ENCODE measurements around the gene EIF2B2. TPM values are rescaled to one million over a fixed set of nuclear protein-coding genes. Genes with fewer than 3 reads are reported as not detected.

Gene EIF2B2
- 10 to 100 TPM; 61.2 to 69.4 (median 66.0) TPM for total RNA-seq

- Mint-ChIP-seq H3K9me3 (no peaks in the 10 kb centered on the region), H3K4me1 (ENCODE audit: low read depth) (peaks cover 39% of the 10 kb centered on the region), H3K36me3 (ENCODE audit: insufficient read depth) (peaks cover 27% of the 10 kb centered on the region), H3K27me3 (ENCODE audit: low read depth) (no peaks in the 10 kb centered on the region), H3K4me3 (peak within 1 kb of the TSS; percentile 96)
- peak; percentile 96 for DNase-seq
- ATAC-seq, result peak; percentile 98
Measured at GRCh38 chr14:75002392-75003249, at the start of gene EIF2B2. Gene EIF2B2 (plus strand): TSS chr14:75002921. CDS start chr14:75002991, 70 bp downstream.

DNA sequence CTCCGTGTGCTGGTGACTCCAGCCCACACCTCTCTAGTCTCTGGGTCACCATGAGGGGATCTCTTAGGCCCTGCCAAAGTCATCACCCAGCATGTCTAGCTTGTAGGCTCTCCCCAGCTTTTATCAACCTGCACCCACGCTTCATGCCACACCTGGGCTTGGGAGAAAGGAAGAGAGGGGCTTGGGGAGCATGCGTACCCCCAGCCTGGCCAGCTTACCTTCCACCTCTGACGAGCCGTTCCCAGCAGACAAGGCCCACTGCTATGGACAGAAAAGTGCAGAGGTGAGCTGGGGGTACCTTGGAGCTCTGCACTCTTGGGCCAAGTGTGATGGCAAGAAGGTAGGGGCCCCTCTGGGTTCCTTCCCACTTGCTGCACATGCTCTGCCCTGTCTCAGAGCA lies 49.0 kb upstream of the EIF2B2 start:
- Mint-ChIP-seq H3K4me1 (ENCODE audit: low read depth) (no peaks in the 10 kb centered on the region), H3K27me3 (ENCODE audit: low read depth) (peaks cover 8% of the 10 kb centered on the region), H3K36me3 (ENCODE audit: insufficient read depth) (no peaks in the 10 kb centered on the region), H3K9me3 (no peaks in the 10 kb centered on the region), H3K4me3 (no peak overlapping the region)
- DNase-seq (no peak), ATAC-seq (no peak)

GRCh38 chr14:74954232-74954946 lies 48.3 kb upstream of the EIF2B2 start:
- H3K9me3 Mint-ChIP-seq, result no peaks in the 10 kb centered on the region
- peaks cover 8% of the 10 kb centered on the region for H3K27me3 Mint-ChIP-seq (ENCODE audit: low read depth)
- no peaks in the 10 kb centered on the region for H3K36me3 Mint-ChIP-seq (ENCODE audit: insufficient read depth)
- DNase-seq (no peak), ATAC-seq (no peak)
- no peaks in the 10 kb centered on the region for H3K4me1 Mint-ChIP-seq (ENCODE audit: low read depth)
- H3K4me3 Mint-ChIP-seq, result no peak overlapping the region

- no peak overlapping the region for H3K4me3 Mint-ChIP-seq
Measured at GRCh38 chr14:74954947-74955228, 47.8 kb upstream of the EIF2B2 start.

GRCh38 chr14:74955229-74956026 lies 47.3 kb upstream of the EIF2B2 start, which contains the start of gene PGF:
Gene PGF (minus strand): TSS chr14:74955597. CDS start chr14:74955242, 355 bp downstream.
- Mint-ChIP-seq H3K9me3 (no peaks in the 10 kb centered on the region), H3K4me3 (peak within 1 kb of the TSS; percentile 42), H3K27me3 (ENCODE audit: low read depth) (peaks cover 8% of the 10 kb centered on the region), H3K36me3 (ENCODE audit: insufficient read depth) (no peaks in the 10 kb centered on the region), H3K4me1 (ENCODE audit: low read depth) (no peaks in the 10 kb centered on the region)
- DNase-seq, result no peak
- peak; percentile 71 to 73 for ATAC-seq

More at GRCh38 chr14:74954947-74955228, 47.8 kb upstream of the EIF2B2 start:
- H3K36me3 Mint-ChIP-seq (ENCODE audit: insufficient read depth), result no peaks in the 10 kb centered on the region
- DNase-seq (no peak), ATAC-seq (no peak)
- no peaks in the 10 kb centered on the region for H3K9me3 Mint-ChIP-seq
- H3K27me3 Mint-ChIP-seq (ENCODE audit: low read depth), result peaks cover 8% of the 10 kb centered on the region
- no peaks in the 10 kb centered on the region for H3K4me1 Mint-ChIP-seq (ENCODE audit: low read depth)

- H3K4me3 Mint-ChIP-seq, result peak overlapping the region; percentile 22
- ATAC-seq, result no peak
- no peaks in the 10 kb centered on the region for H3K9me3 Mint-ChIP-seq
- H3K4me1 Mint-ChIP-seq (ENCODE audit: low read depth), result no peaks in the 10 kb centered on the region
- peaks cover 8% of the 10 kb centered on the region for H3K27me3 Mint-ChIP-seq (ENCODE audit: low read depth)
- H3K36me3 Mint-ChIP-seq (ENCODE audit: insufficient read depth), result no peaks in the 10 kb centered on the region
- no peak for DNase-seq
Measured at GRCh38 chr14:74956027-74956279, 46.8 kb upstream of the EIF2B2 start.

- no peak for ATAC-seq
- no peaks in the 10 kb centered on the region for H3K9me3 Mint-ChIP-seq
- H3K36me3 Mint-ChIP-seq (ENCODE audit: insufficient read depth), result no peaks in the 10 kb centered on the region
- DNase-seq, result no peak
- no peaks in the 10 kb centered on the region for H3K4me1 Mint-ChIP-seq (ENCODE audit: low read depth)
- peaks cover 8% of the 10 kb centered on the region for H3K27me3 Mint-ChIP-seq (ENCODE audit: low read depth)
- no peak overlapping the region for H3K4me3 Mint-ChIP-seq
Measured at GRCh38 chr14:74956280-74957072, 46.2 kb upstream of the EIF2B2 start.

- Mint-ChIP-seq H3K36me3 (ENCODE audit: insufficient read depth) (no peaks in the 10 kb centered on the region), H3K27me3 (ENCODE audit: low read depth) (peaks cover 5% of the 10 kb centered on the region), H3K9me3 (no peaks in the 10 kb centered on the region), H3K4me3 (no peak overlapping the region), H3K4me1 (ENCODE audit: low read depth) (no peaks in the 10 kb centered on the region)
- no peak for DNase-seq
- ATAC-seq, result no peak
Measured at GRCh38 chr14:74959596-74960180, 43.0 kb upstream of the EIF2B2 start.

DNA sequence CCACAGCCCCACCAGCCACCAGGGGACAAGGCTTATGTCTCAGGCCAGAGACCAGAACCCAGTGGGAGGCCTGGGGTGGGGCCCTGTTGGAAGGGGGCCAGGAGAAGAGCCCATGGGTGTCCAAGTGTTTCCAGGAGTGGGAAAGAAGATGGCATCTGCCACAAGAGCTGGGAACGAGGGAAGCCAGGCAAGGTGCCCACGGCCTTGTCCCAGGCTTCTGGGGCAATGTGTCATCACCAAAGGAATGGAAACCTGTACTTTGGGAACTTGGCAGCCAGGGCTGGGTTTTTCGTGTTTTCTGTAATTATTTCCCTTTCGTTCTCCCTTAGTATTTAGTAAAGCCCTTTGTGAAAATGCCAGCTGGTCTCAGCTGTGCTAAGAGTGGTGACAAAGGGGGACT lies 42.0 kb upstream of the EIF2B2 start:
- ATAC-seq, result no peak
- Mint-ChIP-seq H3K4me1 (ENCODE audit: low read depth) (no peaks in the 10 kb centered on the region), H3K4me3 (no peak overlapping the region), H3K27me3 (ENCODE audit: low read depth) (peaks cover 5% of the 10 kb centered on the region), H3K9me3 (no peaks in the 10 kb centered on the region), H3K36me3 (ENCODE audit: insufficient read depth) (no peaks in the 10 kb centered on the region)
- DNase-seq, result no peak

DNA sequence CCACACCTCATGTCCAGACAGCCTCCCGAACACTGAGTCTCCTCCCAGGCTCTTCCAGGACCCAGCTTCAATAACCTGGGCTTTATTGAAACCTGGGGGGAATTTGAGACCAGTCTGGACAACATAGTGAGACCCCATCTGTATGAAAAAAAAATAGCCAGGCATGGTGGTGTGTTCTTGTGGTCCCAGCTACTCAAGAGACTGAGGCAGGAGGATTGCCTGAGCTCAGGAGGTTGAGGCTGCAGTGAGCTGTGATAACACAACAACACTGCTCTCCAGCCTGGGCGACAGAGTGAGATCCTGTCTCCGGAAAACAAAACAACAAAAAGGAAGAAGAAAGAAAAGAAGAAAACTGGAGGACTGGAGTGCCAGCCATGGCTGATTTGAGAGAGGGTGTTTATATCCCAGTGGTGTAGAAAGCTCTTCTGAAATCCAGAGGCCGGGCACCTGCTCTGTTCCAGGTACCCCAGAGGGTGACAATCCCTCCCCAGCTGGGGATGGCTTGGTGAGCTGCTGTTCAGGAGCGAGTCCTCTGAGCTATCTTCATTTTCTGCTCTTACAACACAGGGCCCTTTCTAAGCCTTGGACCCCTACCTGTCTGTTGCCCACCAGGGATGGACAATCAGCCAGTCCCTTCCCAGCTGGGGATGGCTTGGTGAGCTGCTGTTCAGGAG lies 41.3 kb upstream of the EIF2B2 start:
- Mint-ChIP-seq H3K27me3 (ENCODE audit: low read depth) (peaks cover 5% of the 10 kb centered on the region), H3K4me1 (ENCODE audit: low read depth) (no peaks in the 10 kb centered on the region), H3K4me3 (no peak overlapping the region), H3K36me3 (ENCODE audit: insufficient read depth) (no peaks in the 10 kb centered on the region), H3K9me3 (no peaks in the 10 kb centered on the region)
- ATAC-seq (no peak), DNase-seq (no peak)

- no peak for DNase-seq
- no peaks in the 10 kb centered on the region for H3K36me3 Mint-ChIP-seq (ENCODE audit: insufficient read depth)
Measured at GRCh38 chr14:74962046-74962445, 40.7 kb upstream of the EIF2B2 start.

DNA sequence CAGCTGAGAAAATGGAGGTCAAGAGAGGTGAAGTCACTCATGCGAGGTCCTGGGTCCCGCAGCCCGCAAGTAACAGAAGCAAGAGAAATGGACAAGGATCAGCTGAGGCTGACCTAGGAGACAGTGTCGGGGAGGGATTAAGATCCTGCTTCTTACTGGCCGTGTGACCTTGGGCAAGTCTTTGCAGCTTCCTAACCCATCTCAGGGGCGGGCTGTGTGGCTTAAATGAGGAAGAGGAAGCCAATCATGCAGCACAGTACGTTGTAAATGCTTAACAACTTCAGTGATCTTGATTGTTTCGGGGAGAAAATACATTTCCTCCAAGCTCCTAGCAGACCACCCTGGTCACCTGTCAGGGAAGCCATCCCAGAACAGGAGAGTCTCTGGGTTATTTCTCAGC lies 40.2 kb upstream of the EIF2B2 start:
- H3K36me3 Mint-ChIP-seq (ENCODE audit: insufficient read depth), result no peaks in the 10 kb centered on the region
- no peaks in the 10 kb centered on the region for H3K9me3 Mint-ChIP-seq
- ATAC-seq, result no peak
- no peaks in the 10 kb centered on the region for H3K4me1 Mint-ChIP-seq (ENCODE audit: low read depth)
- DNase-seq, result no peak
- no peak overlapping the region for H3K4me3 Mint-ChIP-seq
- H3K27me3 Mint-ChIP-seq (ENCODE audit: low read depth), result peaks cover 4% of the 10 kb centered on the region

More at GRCh38 chr14:74962046-74962445, 40.7 kb upstream of the EIF2B2 start:
- no peak for ATAC-seq
- Mint-ChIP-seq H3K4me1 (ENCODE audit: low read depth) (no peaks in the 10 kb centered on the region), H3K4me3 (no peak overlapping the region), H3K27me3 (ENCODE audit: low read depth) (peaks cover 4% of the 10 kb centered on the region), H3K9me3 (no peaks in the 10 kb centered on the region)

- ATAC-seq, result no peak
- H3K4me3 Mint-ChIP-seq, result no peak overlapping the region
Measured at GRCh38 chr14:74963178-74963704, 39.5 kb upstream of the EIF2B2 start.

More at GRCh38 chr14:74963178-74963704, 39.5 kb upstream of the EIF2B2 start:
- Mint-ChIP-seq H3K27me3 (ENCODE audit: low read depth) (peaks cover 4% of the 10 kb centered on the region), H3K36me3 (ENCODE audit: insufficient read depth) (no peaks in the 10 kb centered on the region), H3K9me3 (no peaks in the 10 kb centered on the region), H3K4me1 (ENCODE audit: low read depth) (no peaks in the 10 kb centered on the region)
- DNase-seq, result no peak
